ENCODE data around the gene COG2. TPM values are rescaled to one million over a fixed set of nuclear protein-coding genes. Genes with fewer than 3 reads are reported as not detected.
"Not testable (repeated sequence)": the region's sequence is repeated elsewhere in the genome, so short reads cannot be mapped to it uniquely, and the experiment has no call there.

Gene COG2, protein sequence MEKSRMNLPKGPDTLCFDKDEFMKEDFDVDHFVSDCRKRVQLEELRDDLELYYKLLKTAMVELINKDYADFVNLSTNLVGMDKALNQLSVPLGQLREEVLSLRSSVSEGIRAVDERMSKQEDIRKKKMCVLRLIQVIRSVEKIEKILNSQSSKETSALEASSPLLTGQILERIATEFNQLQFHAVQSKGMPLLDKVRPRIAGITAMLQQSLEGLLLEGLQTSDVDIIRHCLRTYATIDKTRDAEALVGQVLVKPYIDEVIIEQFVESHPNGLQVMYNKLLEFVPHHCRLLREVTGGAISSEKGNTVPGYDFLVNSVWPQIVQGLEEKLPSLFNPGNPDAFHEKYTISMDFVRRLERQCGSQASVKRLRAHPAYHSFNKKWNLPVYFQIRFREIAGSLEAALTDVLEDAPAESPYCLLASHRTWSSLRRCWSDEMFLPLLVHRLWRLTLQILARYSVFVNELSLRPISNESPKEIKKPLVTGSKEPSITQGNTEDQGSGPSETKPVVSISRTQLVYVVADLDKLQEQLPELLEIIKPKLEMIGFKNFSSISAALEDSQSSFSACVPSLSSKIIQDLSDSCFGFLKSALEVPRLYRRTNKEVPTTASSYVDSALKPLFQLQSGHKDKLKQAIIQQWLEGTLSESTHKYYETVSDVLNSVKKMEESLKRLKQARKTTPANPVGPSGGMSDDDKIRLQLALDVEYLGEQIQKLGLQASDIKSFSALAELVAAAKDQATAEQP
- 47.3 TPM for polyA plus RNA-seq (ENCODE audit: insufficient read length)
- long read RNA-seq, donor 1, partial matches to known transcripts: 0 of 4 reads
- long read RNA-seq, donor 1, other reads (novel, unspliced or antisense): 0 of 4 reads
- long read RNA-seq, donor 2, partial matches to known transcripts: 0 of 5 reads
- long read RNA-seq, donor 2, other reads (novel, unspliced or antisense): 0 of 5 reads
- long read RNA-seq, donor 3, partial matches to known transcripts: 5 of 8 reads
- long read RNA-seq, donor 3, other reads (novel, unspliced or antisense): 0 of 8 reads
- long read RNA-seq, donor 4, partial matches to known transcripts: 0 of 1 reads
- long read RNA-seq, donor 4, other reads (novel, unspliced or antisense): 0 of 1 reads
- long read RNA-seq, donor 5, transcript COG2-202 (18 exons, 2,921 nt): major isoform, 10 of 73 reads
- long read RNA-seq, donor 5, partial matches to known transcripts: 17 of 73 reads
- long read RNA-seq, donor 5, other reads (novel, unspliced or antisense): 46 of 73 reads
- long read RNA-seq, donor 6, transcript COG2-202 (18 exons, 2,921 nt): major isoform, 5 of 5 reads
- long read RNA-seq, donor 6, partial matches to known transcripts: 0 of 5 reads
- long read RNA-seq, donor 6, other reads (novel, unspliced or antisense): 0 of 5 reads
- long read RNA-seq, donor 7, transcript COG2-202 (18 exons, 2,921 nt): major isoform, 6 of 16 reads
- long read RNA-seq, donor 7, partial matches to known transcripts: 9 of 16 reads
- long read RNA-seq, donor 7, other reads (novel, unspliced or antisense): 0 of 16 reads
- long read RNA-seq, donor 8, partial matches to known transcripts: 0 of 4 reads
- long read RNA-seq, donor 8, other reads (novel, unspliced or antisense): 0 of 4 reads

DNA sequence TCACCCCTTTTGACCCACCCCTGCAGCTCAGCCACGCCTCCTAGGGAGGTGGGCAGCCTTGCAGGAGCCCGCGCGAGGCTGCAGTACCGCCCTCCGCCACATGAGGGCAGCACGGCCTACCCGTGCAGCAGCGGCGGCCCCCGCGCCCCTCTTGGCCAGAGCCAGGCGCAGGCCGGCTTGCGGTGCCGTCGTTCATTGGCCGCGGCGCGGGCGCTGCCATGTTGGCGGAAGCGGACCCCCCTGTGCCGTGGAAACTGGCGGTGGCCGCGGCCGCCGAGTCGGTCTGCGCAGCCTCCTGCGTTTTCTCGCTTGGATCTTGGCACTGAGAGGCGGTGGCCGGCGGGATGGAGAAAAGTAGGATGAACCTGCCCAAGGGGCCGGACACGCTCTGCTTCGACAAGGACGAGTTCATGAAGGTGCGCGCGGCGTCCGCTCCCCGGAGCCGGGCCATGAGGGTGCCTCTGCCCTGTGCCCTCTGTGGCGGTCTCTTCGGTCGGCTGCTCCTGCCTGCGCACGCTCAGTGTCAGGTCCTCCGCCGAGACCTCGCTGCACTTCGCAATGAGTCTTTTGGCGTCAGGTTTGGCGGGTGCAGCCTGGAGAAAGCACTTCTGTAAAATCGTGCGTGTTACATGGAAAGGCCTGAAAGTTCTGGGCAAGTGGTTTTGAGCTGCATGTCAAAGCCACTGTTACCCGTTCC, at the start of gene COG2:
Gene COG2, plus strand, starts transcription at position 219 of the 697 bp plus-strand sequence. Its CDS starts 126 bp downstream, at position 345.
- DNase-seq: peak; percentile 90

DNA sequence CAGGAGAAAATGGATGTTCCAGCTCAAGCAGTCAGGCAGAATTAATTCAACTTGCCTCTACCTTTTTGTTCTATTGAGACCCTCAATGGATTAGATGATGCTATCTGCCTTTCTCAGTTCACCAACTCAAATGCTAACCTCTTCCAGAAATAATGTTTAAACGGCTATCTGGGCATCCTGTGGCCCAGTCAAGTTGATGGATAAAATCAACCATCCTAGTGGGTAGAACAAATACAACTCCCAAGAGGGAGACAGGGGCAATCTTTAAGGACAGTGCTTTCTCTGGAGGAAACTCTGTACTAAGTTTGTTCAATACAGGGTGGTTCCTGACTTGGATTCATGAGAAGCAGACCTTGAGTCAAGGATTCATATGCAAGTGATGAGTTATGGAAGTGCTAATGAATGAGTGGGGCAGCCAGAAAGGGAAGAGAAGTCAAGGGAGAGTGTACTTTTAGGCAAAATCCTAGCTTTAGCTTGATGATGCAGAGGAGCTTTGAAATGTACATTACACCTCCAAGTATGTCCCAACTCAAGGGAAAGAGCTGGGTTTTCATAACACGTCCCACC, 49.4 kb upstream of the COG2 start:
- no peak for DNase-seq

DNA sequence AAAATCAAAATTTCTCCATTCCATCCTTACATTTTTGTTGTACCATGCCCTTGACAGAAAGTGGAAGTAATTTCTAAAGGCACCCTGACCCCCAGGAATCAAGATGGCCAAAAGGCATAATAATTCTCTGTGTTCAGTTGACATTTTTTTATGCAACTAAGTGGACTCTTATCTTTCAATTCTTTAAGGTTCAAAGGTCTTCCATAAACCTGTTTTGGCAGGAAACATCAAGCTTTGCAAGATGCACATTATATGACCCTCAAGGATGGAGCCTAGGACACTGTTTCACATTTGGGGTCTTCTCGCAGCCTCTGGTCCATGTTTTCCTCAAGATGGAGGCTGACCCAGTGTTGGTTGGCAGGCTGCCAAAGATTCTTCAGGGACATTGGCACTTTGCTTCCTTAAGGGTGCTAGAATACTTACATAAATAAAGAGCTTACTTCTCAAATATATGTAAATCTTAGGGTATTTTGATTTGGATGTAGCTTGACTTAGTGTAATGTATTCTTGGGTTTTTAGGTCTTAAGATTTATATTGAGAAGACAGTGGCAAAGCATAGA, 48.0 kb upstream of the COG2 start:
- DNase-seq: no peak

DNA sequence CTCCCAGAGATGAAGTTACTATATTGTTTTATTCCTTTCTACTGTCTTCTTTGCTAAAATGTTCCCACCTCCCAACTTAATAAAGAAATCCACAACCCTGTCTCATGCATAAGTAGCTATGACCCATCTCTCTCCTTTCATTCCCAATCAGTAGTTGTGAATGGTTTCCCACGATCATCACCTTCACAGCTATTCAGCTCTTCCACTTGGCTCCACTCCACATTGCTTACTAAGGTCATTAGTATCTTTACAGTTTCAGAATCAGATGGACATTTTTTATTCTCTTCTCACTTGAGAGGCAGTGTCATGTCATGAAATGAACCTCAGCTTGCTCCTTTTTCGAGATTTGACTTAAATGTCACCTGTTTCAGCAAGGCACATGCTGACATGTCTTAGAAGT, 47.1 kb upstream of the COG2 start:
- no peak for DNase-seq

DNA sequence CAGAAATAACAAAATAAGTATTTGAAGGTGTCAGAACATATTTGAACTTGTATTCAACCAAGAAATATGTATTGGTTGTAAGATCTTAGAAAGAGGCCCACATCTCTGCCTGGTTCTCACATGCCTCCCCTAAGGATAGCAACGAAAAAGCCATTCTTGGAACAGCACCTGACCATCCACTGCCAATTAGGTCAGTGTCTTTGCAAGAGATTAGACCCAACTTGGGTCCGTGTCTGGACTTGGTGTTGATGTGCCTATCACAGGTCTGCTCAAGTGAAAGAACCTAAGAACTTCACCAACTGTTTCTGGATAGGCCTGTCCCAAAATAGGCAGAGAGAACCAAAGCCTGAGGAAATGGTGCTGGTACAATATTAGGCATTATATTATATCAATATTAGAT, 46.0 kb upstream of the COG2 start:
- DNase-seq: no peak

DNA sequence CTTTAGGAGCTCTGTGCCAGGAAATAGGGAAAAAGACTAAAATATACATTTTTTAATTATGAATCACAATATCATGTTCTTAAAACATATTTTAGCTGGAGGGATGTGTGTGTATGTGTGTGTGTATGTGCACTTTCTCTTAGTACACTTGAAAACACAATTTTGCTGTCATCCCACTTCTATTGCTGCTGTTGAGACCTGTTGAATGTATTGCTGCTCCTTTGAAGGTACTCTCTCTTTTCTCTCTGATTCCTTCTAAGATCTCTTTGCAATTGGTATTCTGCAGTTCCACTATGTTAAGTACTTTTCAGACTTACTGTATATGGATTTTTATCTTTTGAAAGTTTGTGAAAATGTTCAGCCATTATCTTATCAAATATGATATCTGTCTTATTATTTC, 43.5 kb upstream of the COG2 start:
- DNase-seq: no peak

DNA sequence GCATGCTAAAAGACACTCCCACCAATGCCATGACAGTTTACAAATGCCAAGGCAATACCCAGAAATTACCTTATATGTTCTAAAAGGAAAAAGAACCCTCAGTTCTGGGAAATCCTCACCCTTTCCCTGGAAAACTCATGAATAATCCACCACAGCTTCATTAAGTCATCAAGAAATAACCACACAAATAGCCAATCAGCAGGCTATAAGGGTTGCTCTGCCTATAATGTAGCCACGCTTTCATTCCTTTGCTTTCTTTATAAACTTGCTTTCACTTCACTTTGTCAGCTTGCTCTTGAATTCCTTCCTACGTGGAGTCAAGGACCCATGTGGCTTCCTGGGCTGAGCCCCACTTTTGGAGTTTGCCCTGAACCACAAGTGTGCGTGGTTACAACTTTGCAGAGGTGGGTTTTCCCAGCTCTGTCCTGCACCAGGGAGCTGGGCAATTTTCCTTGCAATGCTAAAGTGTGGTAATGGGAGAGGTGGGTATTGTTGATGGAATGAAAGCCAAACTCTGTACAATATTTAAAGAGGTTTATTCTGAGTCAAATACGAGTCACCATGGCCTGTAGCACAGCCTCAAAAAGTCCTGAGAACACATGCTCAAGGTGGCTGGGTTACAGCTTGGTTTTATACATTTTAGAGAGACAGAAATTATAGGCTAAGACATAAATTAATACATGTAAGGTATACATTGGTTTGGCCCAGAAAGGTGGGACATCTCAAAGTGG, 42.2 kb upstream of the COG2 start:
- DNase-seq: no peak

DNA sequence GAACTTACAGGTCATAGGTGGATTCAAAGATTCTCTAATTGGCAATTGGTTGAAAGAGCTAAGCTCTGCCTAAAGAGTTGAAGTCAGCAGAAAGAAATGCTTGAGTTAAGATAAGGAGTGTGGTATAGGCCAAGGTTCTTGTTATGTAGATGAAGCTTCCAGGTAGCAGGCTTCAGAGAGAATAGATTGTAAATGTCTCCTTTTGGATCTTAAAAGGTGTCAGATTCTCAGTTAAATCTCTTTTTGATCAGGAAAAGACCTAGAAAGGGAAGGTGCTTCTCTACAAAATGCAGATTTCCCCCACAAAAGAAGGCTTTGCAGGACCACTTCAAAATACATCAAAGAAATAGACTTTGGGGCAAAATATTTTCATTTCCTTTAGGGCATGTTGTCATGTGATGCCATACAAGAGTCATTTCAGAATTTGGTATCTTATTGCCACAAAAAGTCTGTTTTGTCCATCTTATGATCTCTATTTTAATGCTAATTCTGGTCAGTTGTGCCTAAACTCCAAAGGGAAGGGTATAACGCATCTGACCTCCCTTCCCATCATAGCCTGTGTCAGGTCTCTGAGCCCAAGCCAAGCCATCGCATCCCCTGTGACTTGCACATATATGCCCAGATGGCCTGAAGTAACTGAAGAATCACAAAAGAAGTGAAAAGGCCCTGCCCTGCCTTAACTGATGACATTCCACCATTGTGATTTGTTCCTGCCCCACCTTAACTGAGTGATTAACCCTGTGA, 41.5 kb upstream of the COG2 start:
- not testable (repeated sequence) for DNase-seq

DNA sequence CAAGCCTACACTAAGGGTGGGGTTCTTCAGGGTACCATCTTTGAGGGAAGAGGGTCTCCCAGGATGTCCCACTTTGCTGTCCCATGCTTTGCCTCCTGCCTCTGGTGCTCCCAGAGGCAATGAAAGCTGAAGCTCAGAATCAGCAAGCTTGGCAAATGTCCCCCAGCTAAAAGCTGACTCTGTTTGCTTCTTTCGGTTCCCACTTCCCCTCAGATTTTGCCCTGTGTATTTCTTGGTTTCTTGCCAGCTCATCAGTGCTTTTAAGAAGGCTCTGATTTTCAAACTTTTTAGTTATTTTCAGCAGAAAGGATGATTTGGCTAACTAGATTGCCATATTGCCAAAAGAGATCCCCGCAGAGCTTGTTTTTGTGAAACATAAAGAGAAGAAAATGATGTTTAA, 33.1 kb upstream of the COG2 start:
- no peak for DNase-seq

DNA sequence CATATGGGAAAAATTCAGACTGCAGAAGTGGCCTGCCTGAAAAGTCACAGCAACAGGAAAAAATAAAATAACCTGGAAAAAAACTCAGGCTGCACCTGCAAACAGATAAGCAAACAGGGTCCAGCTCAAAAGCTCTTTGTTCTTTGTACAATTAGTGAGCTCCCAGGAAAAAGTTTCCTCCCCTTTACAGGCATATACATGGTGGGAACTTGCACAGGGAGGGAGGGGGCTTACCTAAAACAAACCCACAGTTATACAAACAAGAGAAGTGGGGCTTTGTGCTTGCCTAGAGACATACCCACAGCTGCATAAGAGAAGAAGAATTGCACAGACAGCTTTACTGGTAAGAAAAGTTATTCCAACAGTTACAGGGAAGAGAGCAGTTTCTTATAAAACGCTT, 31.7 kb upstream of the COG2 start:
- no peak for DNase-seq

DNA sequence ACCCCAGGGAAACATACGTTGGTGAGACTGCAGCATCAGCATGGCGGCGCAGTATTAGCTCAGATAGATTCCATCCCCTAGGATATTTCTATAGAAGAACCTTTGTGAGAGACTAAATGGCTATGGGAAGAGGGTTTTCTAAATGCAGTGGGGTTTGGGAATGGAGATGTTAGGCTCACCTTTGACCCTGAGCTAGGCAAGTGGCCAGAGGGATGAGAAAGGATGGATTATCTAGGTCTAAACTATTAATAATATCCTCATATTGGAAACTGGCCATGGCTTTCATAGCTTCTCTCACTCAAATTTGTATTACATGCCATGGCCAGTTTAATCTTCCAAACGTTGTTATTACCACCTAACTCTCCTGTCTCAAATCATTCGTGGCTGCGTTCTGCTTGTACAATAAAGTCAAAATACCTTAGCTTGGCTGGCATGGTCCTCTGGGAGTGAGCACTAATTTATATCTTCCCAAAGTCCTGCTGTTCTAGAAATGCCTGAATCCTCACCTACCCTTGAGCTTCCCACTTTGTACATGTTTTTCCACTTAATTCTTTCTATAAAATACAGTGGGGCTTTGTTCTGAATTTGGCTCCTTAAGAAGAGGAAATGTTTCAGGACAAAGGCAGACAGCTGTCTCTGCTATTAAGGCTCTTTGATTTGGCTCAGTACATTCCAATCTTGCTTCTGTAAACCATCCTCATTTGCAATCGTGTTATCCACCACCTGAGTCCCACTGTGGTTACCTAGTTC, 31.0 kb upstream of the COG2 start:
- no peak for DNase-seq

DNA sequence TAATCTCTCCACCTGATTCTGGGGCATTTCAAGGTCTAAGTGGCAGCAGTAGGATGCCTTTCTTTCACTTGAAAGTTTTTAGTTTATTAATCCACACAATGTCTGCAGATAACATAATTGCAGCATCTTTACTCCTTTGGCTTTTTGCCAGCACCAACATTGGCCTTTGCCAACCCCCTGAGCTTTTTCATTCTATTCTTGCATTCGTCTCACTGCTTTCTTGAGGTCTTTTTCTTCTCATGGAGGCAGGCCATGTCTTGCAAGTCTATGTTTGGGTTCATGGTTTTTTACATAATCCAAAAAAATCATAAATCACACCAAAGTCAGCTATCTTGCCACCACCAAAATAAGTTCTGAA, 30.4 kb upstream of the COG2 start:
- DNase-seq: no peak

DNA sequence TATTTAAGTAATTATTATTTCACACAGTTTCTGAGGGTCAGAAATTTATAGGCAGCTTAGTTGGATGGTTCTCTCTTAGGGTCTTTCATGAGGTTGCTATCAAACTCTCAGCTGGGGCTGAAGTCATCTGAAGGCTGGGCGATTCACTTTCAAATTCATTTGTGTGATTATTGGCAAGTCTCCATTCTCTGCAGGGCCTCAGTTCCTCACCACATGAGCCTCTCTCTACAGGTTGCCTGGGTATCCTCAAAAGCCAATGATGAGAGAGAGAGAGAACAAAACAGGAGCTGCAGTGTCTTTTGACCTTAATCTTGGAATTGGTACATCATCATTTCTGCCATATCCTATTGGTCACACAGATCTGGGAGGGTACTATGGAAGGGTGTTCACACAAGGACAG, 29.6 kb upstream of the COG2 start:
- DNase-seq: no peak

DNA sequence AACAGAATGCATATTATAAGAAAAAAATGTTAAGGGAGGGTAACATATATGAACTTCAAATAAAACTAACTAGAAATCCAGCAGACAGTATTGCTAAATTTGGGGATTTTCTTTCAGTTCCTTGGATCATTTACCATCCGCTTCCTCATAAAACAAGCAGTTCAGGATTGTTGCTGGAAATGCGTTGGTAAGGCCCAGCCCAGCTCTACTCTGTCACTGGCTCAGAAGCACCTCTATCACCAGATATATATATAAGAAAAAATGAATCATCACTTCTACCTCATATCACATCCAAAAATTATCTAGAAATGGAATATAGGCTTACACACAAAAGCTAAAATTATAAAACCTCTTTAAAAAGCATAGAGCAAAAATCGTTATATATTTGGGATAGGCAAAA, 28.2 kb upstream of the COG2 start:
- no peak for DNase-seq

DNA sequence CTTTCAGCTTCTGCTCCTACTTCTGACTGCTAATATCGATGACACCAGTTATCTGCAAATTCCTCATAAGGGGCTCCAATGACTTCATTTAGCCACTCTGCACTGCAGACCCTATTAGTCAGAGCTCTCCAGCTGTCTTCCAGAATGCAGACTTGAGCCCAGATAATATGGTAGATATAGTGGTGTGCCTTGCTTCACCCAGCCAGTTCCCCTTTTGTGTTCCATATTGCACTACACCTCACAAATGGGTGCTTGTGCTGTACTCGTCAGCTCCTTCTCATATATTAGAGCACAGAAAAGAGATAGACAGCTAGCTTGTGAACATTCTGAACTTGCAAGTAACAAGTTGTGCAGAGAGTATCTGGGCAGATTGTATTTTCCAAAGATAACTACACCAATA, 23.7 kb upstream of the COG2 start:
- DNase-seq: no peak

DNA sequence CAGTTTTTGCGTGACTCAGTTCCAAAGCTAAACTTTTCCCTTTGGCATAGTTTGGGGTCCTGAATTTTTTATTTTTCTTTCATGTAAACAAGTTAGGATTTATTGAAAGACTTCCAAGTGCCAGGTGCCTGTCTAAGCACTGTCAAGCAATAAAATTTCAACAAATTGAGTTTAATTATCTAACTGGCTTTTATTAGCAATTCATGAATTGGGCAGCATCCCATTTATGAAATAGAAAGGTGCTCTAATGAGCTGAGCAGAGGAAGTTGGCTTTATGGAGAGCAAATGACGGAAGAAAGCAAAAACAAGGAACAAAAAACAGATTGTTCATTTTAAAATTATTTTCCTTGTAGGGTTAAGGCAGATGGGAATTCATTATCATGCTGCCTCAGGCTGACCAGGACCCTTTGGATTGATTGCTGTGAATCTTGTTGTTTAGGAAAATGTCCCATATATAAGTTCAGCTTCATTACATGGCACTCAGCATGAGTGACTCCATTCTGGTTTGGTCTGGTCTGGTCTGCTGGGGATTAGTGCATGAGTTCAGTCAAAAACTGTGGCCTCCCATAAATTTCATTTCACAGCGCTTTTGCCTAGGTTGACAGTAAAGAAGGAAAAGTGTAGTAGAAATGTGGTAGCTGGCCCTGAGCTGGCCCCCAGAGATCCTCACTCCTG, 21.5 kb upstream of the COG2 start:
- no peak for DNase-seq

DNA sequence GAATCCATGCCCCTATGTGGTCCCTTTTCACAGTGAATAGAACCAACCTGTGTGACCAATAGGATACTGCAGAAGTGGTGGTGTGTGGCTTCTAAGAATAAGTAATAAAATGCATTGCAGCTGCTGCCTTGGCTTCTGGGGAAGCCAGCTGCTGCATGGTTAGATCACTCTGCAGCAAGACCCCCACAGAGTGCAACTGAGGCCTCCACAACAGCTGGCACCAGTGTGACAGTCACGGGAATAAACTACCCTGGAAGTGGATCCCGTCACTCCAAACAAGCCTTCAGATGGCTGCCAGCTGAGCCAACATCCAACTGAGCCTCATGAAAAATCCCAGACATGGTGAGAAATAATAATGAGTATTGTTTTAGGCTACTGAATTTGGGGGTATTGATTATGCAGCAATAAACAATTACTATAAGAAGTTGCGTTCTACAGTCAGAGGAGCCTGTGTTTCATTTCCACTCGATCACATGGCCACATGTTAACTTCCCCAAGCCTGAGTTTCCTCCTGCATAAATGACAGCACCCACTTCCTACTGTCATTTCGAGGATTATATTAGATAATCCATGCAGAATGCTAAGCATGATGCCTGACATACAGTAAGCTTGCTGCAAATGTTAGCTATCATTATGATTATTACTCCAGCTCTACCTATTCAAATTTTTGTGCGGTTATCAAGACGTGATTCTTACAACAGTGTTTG, 20.8 kb upstream of the COG2 start:
- no peak for DNase-seq

Data from left kidney (tissue), 8 donors.